ENCODE measurements around the gene TREML1.

- TF ChIP-seq POLR2A (IDR thresholded peaks at IDR 0.05; ENCODE audit: low read length) (no peak), GATA1 (IDR thresholded peaks at IDR 0.05; ENCODE audit: low read depth, low read length) (no peak)
These were observed at the start of gene TREML1 for GRCh38 chr6:41153992-41154625.

Data from erythroblast (primary cell).